Fibroblast of upper back skin (primary cell): ENCODE data around the gene CHID1.
A peak's percentile ranks its signal among the peaks of the same experiment; 100 is the strongest.

Source experiments
- DNase-seq: peaks from one replicate; pipeline ENCODE4 v3.0.0-alpha.2; 2013

The CHID1 gene

DNA sequence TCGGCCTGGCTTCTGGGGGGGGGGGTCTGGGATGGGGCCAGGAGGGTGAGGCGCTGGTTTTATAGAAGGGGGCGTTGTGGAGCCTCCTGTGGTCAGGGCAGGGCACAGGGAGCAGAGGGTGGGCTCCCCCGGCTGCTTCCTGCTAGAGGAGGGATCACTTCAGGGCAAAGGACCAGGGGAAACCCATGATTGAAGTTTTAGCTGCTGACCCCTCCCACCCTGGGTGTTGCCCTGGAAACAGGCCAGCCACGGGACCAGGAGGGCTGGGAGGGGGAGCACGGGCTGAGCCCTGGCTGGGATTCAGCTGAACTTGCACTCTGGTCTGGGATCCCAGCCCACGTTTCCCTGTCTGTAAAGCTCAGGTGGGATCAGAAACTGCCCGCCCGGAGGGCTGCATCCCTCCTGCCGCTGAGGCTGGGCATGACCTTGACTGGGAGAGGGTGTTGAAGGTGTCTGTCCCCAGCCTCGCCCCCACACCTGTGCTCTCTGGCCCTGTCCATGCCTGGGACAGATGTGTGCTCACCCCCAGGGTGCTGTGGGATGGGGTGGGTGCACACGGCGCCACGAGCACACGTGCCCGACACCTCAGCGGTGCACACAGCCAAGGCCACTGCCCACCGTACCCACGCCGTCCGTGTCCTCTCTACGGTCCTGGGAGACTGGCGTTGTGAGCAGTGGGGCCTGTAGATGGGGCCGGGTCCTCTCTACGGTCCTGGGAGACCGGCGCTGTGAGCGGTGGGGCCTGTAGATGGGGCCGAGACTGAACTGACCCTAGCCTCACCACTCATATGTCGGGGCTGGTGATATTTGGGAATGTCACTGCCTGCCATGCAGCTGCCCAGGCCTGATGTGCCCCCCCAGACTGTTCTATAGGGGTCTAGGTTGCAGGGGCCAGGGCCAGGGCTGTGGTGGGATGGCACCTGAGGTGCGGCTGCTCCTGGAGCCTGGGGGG is 65.6 kb downstream of the CHID1 start:
- peak; percentile 92 for DNase-seq

DNA sequence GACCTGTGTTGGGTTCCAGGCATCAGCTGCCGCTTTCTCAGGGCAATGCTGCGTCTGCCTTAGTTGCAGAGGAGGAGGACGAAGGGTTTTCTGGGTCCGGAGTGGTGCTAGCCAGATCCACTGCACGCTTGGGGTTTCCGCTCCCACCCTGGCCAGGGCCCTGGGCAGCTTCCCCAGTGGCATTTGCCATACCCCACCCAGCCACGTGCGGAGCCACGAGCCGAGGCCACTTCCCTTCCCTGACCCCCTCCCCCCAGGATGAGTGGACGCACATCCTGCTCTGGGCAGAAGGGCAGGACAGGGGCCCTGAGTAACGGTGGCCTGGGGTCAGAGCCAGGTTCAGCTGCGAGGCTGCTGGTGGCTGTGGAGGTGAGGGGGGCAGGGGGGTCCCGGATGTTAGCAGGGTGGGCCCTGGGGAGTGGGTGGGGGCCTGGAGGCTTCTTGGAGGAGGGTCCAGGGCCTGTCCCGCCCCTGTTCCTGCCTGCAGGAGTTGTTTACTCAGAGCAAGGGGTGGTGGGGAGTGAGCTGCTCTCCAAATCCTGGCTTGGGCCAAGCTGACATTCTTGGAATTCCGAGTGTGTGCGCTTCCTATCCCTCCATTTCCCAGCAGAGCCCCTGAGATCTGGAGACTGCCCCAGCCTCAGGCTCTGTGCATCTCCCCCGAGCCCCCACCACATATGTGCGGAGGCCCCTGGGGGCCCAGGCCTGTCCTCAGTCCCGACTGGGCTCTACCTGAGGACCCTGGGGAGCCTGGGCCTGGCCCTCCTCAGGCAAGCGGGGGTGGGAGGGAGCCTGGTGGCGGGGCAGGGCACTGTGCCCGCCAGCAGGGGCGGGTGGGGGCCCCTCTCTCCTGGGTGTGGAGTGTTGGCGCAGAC is 66.6 kb downstream of the CHID1 start:
- peak; percentile 97 for DNase-seq

DNA sequence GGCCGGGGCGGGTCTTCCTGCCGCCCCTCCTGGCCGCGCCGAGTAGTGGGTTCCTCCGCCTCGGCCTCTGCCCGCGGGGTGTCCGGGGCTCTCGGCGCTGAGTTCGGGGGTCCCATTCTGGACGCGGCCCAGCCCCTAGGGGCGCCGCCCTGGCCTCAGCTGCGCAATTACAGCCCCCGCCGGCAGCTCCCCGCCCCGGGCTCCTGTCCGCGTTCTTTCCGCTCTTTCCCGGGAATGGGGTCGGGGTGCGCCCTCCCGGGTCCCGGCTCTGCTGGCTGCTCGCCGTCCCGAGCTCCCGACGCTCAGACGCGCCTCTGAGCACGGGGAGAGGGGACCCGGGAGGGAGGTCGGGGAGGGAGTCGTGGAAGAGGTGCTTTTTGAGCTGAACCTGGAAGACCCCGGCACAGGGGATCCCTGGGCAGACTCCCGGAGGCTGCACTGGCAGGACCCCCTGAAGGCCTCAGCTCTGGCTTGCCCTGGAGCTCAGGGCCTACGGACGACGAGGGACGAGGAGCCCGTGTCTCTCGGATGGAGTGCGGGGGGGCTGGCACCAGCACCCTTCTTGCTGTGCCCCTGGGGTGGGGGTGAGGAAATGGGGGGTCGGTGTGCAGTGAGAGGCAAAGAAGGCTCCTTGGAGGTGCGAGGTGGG is 67.4 kb downstream of the CHID1 start:
- no peak for DNase-seq

DNA sequence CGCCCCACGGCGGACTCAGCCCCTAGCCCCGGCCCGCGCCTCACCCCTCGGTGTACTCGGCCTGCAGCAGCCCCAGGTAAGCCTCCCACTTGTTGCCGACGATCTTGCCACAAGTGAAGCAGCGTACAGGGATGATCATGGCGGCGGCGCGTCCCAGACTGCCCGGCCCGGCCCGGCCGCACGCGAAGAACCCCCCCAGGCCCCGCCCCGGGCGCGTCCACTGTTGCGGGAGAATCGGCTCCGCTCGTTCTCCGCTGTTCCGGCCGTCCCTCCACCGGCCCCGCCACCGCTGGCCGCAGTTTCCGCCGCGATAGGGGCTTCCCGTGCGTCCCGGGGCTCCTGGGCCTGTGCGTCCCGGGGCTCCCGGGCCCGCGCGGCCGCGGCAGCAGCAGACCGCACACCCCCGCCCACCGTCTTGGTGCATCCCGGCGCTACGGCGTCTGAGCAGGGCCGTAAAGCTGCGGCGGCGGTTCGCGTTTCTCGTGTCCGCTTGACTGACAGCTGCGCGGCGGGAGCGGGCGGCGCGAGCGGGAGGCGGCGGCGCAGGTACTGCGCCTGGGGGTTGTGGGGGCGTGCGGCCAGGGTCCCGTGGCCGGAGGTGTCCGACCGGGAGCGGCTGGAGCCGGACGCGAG is 68.1 kb downstream of the CHID1 start, which contains the start of the genes POLR2L and TSPAN4:
Gene POLR2L (minus strand): TSS at position 160 of the 633 bp plus-strand sequence. CDS start 21 bp downstream, at position 139.
Gene TSPAN4 (plus strand): TSS at position 483 of the 633 bp plus-strand sequence. CDS start 7,453 bp downstream, outside the sequence.
- DNase-seq = peak; percentile 86

DNA sequence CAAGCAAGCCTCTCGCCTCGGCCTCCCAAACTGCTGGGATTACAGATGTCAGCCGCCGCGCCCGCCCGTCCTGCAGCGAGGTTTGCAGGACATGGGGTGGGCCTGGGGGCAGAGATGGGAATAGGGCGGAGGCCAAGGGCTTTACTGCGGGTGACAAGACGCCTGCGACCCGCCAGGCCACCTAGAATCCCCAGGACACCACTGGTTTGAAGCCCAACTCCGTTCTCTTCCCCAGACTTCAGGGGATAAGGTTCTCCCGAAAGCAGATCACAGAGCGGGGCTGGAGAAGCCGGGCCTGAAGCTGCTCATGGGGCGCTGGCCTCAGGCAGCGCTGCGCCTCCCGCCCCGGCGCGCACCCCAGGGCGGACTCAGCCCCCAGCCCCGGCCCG is 68.6 kb downstream of the CHID1 start:
- no peak for DNase-seq

DNA sequence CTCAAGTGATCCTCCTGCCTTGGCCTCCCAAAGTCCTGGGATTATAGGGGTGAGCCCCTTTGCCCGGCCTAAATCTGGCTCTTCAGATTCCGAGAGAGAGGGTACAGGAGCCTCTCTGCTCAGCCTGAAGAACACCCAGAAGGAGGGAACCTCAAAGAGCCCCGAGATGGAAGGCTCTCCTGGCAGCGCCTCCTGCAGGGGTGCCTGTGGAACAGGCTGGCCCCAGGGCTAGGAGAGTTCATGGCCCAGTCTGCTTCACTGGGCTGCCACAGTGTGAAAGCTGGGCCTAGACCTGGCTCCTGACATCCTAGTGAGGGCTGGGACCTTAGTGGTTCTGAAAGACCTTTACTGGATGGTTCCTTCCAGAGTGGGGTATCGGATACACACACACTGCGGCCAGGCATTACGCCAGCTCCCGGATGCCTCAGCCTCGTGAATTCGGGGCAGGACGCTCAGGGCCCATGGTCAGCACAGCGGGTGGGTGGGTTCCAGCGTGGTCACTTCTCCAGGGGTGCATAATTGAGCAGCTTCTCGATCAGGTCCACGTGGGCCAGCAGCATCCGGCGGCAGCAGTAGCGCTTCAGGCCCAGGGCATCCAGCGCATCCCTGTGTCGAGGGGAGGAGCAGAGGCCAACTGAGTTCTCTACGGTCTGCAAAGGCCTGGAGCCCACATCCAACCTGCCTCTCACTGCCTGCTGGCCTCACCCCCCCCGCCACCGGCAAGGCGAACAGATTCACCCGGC is 70.6 kb downstream of the CHID1 start:
- no peak for DNase-seq

DNA sequence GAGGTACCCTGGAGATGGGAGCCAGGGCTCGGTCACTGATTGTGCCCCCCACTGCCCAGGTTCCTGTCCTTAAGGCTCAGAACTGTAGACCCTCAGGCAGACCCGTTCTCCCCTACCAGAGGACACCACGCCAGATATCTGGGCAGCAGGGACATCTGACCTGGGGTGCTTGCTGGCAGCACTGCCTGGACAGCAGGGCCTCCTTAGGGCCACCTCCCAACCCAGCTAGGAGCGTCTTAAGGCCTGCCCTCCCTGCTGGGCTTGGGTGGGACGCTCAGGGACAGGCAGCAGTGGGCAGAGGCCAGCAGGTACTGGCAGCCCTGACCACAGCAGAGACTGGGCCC is 71.4 kb downstream of the CHID1 start:
- DNase-seq = no peak

DNA sequence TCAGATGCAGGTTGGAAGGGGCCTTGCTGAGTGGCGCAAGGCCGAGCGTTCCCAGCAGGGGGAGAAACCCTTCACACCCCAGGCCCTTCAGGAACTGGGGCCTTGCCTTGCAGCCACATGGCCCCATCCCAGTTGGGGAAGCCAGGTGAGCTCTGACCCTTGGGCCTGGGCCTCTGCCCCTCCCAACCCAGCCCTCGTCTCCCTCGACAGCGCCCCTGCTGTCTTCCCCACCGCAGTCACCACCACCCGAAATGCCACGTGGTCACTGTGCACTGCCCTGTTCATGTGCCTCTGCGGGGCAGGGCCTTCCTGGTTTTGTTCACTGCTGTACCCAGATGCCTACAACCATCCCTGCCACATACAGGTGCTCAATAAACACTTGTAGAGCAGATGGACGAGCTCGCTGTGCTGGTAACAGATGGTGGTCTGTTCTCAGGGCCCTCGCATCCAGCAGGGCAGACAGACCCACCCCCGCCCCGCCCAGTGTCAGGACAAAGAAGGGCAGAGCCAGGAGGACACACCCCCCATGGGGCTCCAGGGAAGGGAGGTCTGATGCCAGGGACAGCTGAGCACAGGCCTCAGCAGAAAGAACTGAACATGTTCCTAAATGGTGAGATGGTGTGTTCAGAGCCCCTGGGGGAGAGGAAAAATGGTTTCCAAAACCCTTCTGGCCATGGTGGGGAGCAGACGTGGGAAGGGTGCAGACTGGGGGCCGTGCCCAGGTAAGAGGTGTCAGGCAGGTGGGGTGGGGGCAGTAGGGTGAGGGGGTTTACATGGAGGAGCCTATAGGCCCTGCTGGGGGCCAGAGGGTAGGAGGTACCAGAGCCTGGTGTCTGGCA is 72.0 kb downstream of the CHID1 start:
- DNase-seq = peak; percentile 22

DNA sequence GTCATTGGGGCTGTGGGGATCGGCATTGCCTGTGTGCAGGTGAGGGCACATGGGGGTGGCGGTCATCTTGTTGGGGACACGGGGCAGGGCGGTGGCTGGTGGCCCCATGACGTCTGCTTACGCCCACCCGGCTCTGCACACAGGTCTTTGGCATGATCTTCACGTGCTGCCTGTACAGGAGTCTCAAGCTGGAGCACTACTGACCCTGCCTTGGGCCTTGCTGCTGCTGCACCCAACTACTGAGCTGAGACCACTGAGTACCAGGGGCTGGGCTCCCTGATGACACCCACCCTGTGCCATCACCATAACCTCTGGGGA is 72.7 kb downstream of the CHID1 start:
- DNase-seq = no peak

DNA sequence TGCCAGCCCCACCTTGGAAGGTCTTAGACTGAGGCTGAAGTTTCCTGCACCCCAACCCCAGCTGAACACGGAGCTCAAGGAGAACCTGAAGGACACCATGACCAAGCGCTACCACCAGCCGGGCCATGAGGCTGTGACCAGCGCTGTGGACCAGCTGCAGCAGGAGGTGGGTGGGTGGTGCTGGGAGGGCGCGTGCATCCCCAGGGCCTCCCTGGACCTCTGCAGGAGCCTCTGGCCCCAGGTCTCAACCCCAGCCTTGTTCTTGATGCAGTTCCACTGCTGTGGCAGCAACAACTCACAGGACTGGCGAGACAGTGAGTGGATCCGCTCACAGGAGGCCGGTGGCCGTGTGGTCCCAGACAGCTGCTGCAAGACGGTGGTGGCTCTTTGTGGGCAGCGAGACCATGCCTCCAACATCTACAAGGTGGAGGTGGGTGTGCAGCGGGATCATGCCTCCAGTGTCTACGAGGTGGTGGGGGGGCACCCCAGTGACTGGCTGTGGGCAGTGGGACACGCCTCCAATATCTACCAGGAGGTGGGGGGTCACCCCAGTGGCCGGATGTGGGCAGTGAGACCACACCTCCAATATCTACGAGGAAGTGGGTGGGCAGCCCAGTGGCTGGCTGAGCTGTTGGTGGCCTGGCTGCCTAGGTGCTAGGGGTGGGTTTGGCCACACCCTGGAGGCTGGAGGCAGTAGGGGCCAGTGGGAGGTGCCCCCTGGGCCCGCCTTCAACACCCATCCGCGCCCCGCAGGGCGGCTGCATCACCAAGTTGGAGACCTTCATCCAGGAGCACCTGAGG is 73.2 kb downstream of the CHID1 start:
- DNase-seq = no peak

DNA sequence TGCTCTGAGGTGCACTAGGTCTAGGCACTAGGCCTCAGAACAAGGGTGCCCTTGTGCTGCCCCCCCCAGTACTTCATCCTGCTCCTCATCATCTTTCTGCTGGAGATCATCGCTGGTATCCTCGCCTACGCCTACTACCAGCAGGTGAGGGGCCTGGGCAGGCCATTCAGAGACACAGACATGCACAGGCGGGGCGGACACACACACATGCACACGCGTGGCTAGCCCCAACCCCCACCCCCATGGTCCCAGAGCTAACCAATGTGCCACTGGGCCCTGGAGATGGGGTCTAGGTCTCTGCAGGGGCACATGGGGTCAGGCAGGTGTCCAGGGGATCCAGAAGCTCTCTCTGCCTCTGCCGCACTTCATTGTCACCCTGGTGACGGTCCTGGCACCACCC is 73.9 kb downstream of the CHID1 start:
- DNase-seq = no peak

DNA sequence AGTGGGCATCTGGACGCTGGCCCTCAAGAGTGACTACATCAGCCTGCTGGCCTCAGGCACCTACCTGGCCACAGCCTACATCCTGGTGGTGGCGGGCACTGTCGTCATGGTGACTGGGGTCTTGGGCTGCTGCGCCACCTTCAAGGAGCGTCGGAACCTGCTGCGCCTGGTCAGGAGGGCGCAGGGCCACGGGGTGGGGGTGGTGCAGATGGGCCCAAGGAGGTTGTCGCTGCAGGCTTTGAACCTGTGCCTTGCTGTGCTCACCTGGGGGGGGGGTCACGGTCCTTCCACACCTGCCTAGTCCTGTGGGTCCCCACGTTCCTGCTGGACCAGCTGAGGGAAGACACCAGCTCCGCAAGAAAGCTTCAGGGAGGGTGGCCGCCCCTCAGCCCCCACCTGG is 74.3 kb downstream of the CHID1 start:
- no peak for DNase-seq

DNA sequence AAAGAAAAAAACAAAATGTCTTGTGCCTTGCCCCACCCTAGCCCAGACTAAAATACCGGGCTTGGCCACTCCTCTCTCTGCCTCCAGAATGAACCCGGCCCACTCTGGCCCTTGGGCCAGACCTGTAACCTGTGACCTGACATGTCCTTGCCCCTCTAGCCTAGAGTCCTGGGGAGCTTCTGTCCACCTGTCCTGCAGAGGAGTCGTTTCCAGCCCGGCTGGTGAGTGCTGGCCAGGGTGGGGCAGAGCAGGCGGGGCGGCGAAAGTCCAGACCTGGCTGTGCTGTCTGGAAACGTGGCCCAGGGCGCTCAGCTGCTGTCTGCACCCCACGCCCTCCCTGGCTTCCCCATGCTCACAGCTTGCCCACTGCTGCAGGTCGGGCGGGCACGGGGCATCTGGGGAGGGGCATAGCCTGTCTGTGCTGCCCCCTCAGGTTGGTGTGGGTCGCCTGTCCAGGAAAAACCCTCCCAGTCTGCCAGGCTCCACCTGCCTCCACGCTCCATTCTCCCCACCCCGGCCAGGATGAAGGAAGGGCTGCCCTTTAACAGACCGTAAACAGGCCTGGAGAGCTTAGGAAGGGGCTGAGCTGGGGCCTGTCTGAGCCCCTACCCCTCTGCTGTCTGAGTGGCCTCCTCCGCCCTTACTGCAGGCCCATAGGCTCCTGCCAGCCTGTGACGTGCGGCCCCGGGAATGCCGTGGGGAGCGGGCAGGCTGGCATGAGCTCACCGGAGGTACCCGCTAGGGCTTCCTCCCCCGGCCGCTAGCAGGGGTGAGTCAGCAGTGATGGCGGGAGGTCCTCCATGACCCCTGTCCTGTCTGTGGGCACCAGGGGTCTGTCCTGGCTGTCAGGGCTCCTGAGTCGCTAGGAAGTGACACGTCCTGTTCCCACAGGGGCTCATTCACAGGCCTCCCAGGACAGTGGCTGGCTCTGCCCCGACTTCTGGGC is 76.0 kb downstream of the CHID1 start:
- DNase-seq = peak; percentile 36

DNA sequence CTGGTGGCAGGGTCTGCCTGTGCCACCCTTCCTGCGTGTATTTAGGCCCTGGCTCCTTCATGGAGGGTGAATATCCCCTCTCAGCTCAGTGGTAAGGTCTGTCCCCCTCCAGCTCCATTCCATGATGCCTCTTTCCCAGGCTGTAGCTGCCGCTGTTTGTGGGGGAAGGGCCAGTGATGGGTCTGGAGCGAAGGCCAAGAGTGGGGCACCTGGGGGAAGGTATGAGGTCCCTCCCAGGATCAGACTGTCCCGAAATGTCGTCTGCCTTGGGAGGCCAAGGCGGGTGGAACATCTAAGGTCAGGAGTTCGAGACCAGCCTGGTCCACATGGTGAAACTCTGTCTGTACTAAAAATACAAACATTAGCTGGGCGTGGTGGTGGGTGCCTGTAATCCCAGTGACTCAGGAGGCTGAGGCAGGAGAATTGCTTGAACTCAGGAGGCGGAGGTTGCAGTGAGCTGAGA is 76.7 kb downstream of the CHID1 start:
- DNase-seq = no peak

DNA sequence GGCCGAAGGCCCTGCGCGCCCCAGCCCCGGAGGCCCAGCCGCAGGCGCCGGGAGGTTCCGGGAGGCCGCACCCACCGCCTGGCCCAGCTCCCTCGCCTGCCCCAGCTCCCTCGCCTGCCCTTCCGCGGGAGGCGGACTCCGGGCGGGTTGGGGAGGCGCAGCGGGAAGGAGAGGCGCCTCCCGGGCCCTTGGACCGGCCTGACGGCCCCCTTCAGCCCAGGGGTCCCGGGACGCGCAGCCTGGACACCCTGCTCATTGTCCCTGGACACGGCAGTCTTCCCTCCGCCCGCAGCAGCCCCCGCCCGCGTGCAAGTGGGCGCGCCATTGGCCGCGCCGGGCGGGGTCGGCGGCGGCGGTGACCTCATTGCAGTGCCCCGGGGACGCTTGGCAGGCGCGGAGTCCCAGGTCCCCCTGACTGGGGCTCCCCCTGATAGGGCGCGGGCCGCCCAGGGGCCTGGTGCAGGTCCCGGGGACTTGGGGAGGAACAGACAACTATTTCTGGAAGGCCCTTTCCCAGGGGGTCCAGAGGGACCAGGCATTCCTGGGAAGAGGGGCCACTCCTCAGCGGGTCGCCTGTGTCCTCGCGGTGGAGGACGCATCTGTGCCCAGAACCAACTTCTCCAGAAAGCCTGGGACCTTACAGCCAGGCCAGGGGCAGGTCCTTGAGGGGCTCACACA is 77.4 kb downstream of the CHID1 start:
- peak; percentile 31 for DNase-seq

DNA sequence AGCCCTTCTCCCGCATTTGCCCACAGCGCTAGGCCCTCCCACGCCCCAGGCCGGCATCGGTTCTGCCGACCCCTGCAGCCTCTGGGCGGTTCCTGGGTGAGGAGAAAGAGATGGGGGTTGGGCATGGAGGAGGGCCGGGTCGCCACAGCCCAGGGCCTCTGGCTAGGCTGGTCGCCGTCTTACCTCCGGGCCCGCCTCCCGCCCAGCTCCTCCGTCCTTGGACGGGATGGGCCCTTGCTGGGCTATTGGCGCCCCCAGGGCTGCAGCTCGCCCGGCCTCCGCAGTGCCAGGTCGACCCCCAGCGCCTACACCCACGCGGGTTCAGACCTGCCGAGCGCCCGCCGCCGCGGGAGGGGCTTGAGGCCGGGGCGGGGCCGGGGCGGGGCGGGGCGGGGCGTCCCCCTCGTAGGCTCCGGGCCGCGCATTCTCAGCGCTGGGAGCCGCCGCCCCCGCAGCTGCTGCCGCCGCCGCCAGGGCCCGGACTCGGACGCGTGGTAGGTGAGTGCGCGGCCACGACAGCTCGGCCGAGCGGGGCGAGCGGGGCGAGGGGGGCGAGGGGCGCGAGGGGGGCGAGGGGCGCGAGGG is 78.0 kb downstream of the CHID1 start, which contains the start of gene CD151:
Gene CD151 (plus strand): TSS at position 424 of the 585 bp plus-strand sequence. CDS start 3,118 bp downstream, outside the sequence.
- peak; percentile 52 for DNase-seq

DNA sequence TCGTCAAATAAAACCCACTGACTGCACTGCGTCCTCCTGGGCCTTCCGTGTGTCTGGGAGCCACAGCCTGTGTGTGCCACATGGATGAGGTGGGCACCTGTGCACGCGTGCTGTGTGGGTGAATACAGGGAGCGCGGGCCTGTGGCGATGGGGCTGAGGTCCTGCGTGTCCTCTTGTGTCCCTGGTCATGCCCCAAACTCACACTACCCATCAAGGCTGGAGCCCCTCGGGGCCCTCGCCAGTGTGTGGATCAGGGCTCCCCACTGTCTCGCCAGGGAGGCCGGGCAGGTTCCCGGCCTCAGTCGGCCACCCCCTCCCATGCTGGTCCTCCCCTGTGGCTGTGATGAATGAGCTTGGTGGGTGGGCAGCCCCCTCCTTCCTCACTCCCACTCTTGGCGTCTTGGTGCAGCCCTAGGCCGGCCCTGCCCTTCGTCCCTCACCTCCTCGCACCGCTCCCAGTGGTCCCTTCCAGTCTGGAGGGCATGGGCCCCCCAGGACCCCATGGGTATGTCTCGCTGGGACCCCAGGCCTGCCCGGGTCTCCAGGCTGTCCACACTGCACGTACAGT is 78.6 kb downstream of the CHID1 start:
- DNase-seq = no peak
